Heart right ventricle (tissue), 16 donors: Measurements from ENCODE around the gene SOCS7. TPM values are rescaled to one million over a fixed set of nuclear protein-coding genes. Genes with fewer than 3 reads are reported as not detected.

Source experiments
- ATAC-seq, 8 donors: fragments of 200-7000 bp; cut with Tn5 transposase; one replicate each; pipeline ENCODE4 v1.9.1; 2020; ENCODE audit warnings: mild to moderate bottlenecking in 8 of 8, moderate library complexity in 8 of 8, moderate number of reproducible peaks in 1 of 8
- DNase-seq, 2 donors: peaks; one replicate each; pipeline ENCODE4 v3.0.0-alpha.2; 2020
- H3K27ac ChIP-seq, 10 donors: fragments of 200-600 bp; sonication (generic) in 2 of 10; one replicate each; pipeline versions ENCODE4 v1.5.0 to v1.8.0; 2020 to 2022; ENCODE audit warnings: mild to moderate bottlenecking in 3 of 10
- H3K27me3 ChIP-seq, 7 donors: fragments of 200-600 bp; one replicate each; pipeline ENCODE4 v1.8.0; 2021 to 2022; ENCODE audit warnings: mild to moderate bottlenecking in 2 of 7
- H3K36me3 ChIP-seq, 9 donors: fragments of 200-600 bp; sonication (generic) in 1 of 9; one replicate each; pipeline versions ENCODE4 v1.5.0 to v1.8.0; 2020 to 2022; ENCODE audit warnings: mild to moderate bottlenecking in 2 of 9
- H3K4me1 ChIP-seq, 9 donors: fragments of 200-600 bp; sonication (generic) in 1 of 9; one replicate each; pipeline versions ENCODE4 v1.5.0 to v1.8.0; 2020 to 2022; ENCODE audit warnings: mild to moderate bottlenecking in 4 of 9
- H3K4me3 ChIP-seq, 10 donors: fragments of 200-600 bp; sonication (generic) in 2 of 10; one replicate each; pipeline versions ENCODE4 v1.5.0 to v1.8.0; 2020 to 2022; ENCODE audit warnings: mild to moderate bottlenecking in 7 of 10, moderate library complexity in 2 of 10
- H3K9me3 ChIP-seq, 11 donors: fragments of 200-600 bp in 10 of 11; sonication (generic) in 2 of 11; one replicate each; pipeline versions ENCODE4 v1.5.0 to v1.8.0; 2013 to 2022; ENCODE audit warnings: mild to moderate bottlenecking in 2 of 11, control low read depth in 1 of 11, moderate library complexity in 1 of 11
- WGBS, 2 donors: extraction: QIAGEN DNeasy Blood & Tissue Kit; methylation state at CpG; one replicate each; pipeline ENCODE4 v1.1.7; 2013; ENCODE audit warnings: inconsistent platforms in 1 of 2; 5-methylcytosine and 5-hydroxymethylcytosine counted together
- intact Hi-C, 10 donors: fragments of 100-400 bp; cut with DNase I; formaldehyde crosslinking; loops; one replicate each; pipeline versions ENCODE4 v1.11.1 to v1.14.2; 2022
- polyA plus RNA-seq, 2 donors: library from polyadenylated mRNA; stranded (reverse); fragments of 200-250 nt; gene quantifications; one replicate each; pipeline ENCODE4 v1.2.3, GENCODE V29; 2013
- total RNA-seq, 10 donors: library from RNA; stranded (reverse); fragmentation: NEBNext Ultra II Directional in 3 of 10; extraction: Animal tissue kit (Norgen Biotek cat#: 25700) in 3 of 10; gene quantifications; one replicate each; pipeline versions ENCODE4 v1.2.1 to v1.2.4, GENCODE V29; 2021 to 2023
- TF ChIP-seq, protein P1 (sequence below), 9 donors: fragments of 200-600 bp; sonication (generic) in 2 of 9; IDR thresholded peaks; one replicate each; pipeline versions ENCODE4 v1.5.0 to v1.8.0; 2021 to 2022; ENCODE audit warnings: antibody characterized with exemption in 9 of 9, mild to moderate bottlenecking in 5 of 9, moderate library complexity in 1 of 9
- donor health status: Arrhythmogenic right ventricular cardiomyopathy.
- donor health status: ischemic (EF 13 %, LVEDD 7.1; RV severe dilation, severe dysfunction).
- donor health status: healthy with polysubstance abuse.
- donor health status: DM: no; HTN: yes; CAD: no.
- donor health status: DM: no; HTN: no; CAD: no.
- donor health status: ischemic (EF 25% LVEDD 6.9; RV normal size, moderate dysfunction).
- donor health status: ischemic (EF 25% LVEDD 5.7; RV mildly dilated, moderate dysfunction).
- donor health status: healthy.
- donor health status: DM: yes; HTN: yes; CAD: no.
- donor health status: Ischemic cardiomyopathy.
- donor health status: ischemic (EF 35%, LVEDD 5.7; RV mildly dilated, moderate dysfunction).
- donor health status: nonischemic (EF 11% LVEDD 7.7; RV severe dilation, severe dysfunction).
- donor health status: DM: yes; HTN: yes; CAD: no.
- donor health status: PGD.
- donor health status: ischemic (EF 29% LVEDD 5.4; RV normal size, mild dysfunction).
- donor health status: nonischemic (EF 23%, LVEDD 6.1; RV moderate dilation, normal function).

The SOCS7 gene
- total and polyA plus RNA-seq, 12 donors: 2.9 to 23.8 (median 15.1) TPM

DNA sequence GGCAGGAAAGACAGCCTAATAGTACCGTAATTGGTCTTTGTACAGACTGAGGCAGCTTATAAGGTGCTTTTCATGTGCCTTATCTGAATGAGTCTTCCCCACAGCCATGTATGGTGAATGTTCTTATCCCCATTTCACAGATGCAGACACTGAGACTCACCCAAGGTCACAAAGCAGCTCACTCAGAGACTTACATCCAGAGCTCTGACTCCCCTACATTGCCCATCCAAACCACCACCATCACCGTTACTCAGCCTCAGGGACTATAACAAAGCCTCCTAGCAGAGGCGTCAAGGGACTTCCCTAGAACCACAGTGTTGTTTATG lies 7.3 kb upstream of the SOCS7 start:
- Histone ChIP-seq H3K27me3 (peaks cover 0 to 14% (median 0%) of the 10 kb centered on the region in 7 donors), H3K27ac (no peak overlapping the region), H3K36me3 (no peaks in the 10 kb centered on the region), H3K4me3 (no peak overlapping the region), H3K4me1 (peaks cover 0 to 13% (median 0%) of the 10 kb centered on the region in 9 donors), H3K9me3 (no peaks in the 10 kb centered on the region)
- ATAC-seq (no peak), DNase-seq (no peak)
- intact Hi-C loops: loop anchor here in 1 of 10 donors (5.0 kb wide), 1 partner anchor 73 kb away; no protein-coding TSS in a partner anchor
- 82 to 91% methylated on average over 3 of the region's 3 CpGs for WGBS, 2 donors
- TF ChIP-seq, protein P1, sequence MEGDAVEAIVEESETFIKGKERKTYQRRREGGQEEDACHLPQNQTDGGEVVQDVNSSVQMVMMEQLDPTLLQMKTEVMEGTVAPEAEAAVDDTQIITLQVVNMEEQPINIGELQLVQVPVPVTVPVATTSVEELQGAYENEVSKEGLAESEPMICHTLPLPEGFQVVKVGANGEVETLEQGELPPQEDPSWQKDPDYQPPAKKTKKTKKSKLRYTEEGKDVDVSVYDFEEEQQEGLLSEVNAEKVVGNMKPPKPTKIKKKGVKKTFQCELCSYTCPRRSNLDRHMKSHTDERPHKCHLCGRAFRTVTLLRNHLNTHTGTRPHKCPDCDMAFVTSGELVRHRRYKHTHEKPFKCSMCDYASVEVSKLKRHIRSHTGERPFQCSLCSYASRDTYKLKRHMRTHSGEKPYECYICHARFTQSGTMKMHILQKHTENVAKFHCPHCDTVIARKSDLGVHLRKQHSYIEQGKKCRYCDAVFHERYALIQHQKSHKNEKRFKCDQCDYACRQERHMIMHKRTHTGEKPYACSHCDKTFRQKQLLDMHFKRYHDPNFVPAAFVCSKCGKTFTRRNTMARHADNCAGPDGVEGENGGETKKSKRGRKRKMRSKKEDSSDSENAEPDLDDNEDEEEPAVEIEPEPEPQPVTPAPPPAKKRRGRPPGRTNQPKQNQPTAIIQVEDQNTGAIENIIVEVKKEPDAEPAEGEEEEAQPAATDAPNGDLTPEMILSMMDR (IDR thresholded peaks at IDR 0.05): no peak

- ATAC-seq: no peak
- H3K36me3 ChIP-seq: no peaks in the 10 kb centered on the region
- no peak overlapping the region for H3K4me3 ChIP-seq
- DNase-seq: no peak
- H3K9me3 ChIP-seq: no peaks in the 10 kb centered on the region
- 93 to 96% methylated on average over 7 of the region's 7 CpGs for WGBS, 2 donors
- intact Hi-C loops: no loop called here
- H3K4me1 ChIP-seq: peaks cover 0 to 13% (median 0%) of the 10 kb centered on the region in 9 donors
- H3K27me3 ChIP-seq: peaks cover 0 to 14% (median 0%) of the 10 kb centered on the region in 7 donors
- H3K27ac ChIP-seq: no peak overlapping the region
- TF ChIP-seq, protein P1 (IDR thresholded peaks at IDR 0.05): no peak
Measured at GRCh38 chr17:38345743-38346142, 5.9 kb upstream of the SOCS7 start.

GRCh38 chr17:38349097-38349730 lies 2.4 kb upstream of the SOCS7 start:
- peak; percentile 84 to 87 for DNase-seq
- ATAC-seq: peak; percentile 25 to 68 (median 50)
- WGBS, 2 donors: 13 to 17% methylated on average over 8 of the region's 8 CpGs
- no peaks in the 10 kb centered on the region for H3K9me3 ChIP-seq
- no peak overlapping the region for H3K4me3 ChIP-seq
- intact Hi-C loops: loop anchor here in 7 of 10 donors (1.0 to 2.0 kb wide), 3 partner anchors 65 to 66 kb away; no protein-coding TSS in a partner anchor
- TF ChIP-seq, protein P1 (IDR thresholded peaks at IDR 0.05): peak; percentile 79 to 96 (median 92)
- H3K36me3 ChIP-seq: no peaks in the 10 kb centered on the region
- peaks cover 0 to 26% (median 13%) of the 10 kb centered on the region in 9 donors for H3K4me1 ChIP-seq
- H3K27ac ChIP-seq: no peak overlapping the region
- peaks cover 0 to 8% (median 0%) of the 10 kb centered on the region in 7 donors for H3K27me3 ChIP-seq

DNA sequence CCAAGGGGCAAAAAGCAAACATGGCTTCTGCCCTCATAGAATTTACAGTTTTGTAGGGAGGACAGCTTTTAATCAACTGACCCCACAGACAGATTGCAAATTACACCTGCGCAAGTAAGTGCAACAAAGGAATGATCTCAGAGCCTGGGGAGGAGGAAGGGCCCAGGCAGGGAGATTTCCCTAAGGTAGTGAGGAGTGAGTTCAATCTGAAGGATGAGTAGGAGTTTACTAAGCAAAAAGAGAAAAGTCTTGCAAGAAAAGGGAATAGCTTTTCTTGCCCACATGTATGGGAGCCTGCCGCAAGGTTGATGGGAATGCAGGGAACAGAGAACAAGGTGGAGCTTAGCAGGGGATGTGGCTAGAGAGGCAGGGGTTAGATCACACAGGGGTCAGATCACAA lies 1.6 kb upstream of the SOCS7 start:
- no peak overlapping the region for H3K27ac ChIP-seq
- H3K9me3 ChIP-seq: no peaks in the 10 kb centered on the region
- H3K4me3 ChIP-seq: no peak overlapping the region
- DNase-seq: no peak
- peaks cover 0 to 6% (median 0%) of the 10 kb centered on the region in 7 donors for H3K27me3 ChIP-seq
- no peaks in the 10 kb centered on the region for H3K36me3 ChIP-seq
- ATAC-seq: no peak
- WGBS, 2 donors: 96 to 97% methylated on average over 2 of the region's 2 CpGs
- TF ChIP-seq, protein P1 (IDR thresholded peaks at IDR 0.05): no peak
- H3K4me1 ChIP-seq: peaks cover 0 to 34% (median 21%) of the 10 kb centered on the region in 9 donors
- intact Hi-C loops: loop anchor here in 3 of 10 donors (1.0 to 10.0 kb wide), 3 partner anchors 64 to 845 kb away; partner anchors contain the start of gene CACNB1 (in 1 of the 3)
